Head of caudate nucleus (tissue), 42 donors: ENCODE results near the gene MGMT.

ENCODE experiments used
- DNase-seq, 42 donors: peaks; one replicate each; pipeline versions ENCODE4 v3.0.0 to v3.0.0-alpha.2; 2020 to 2021; ENCODE audit warnings: mixed read lengths in 7 of 42
- intact Hi-C: fragments of 100-400 bp; cut with DNase I; formaldehyde crosslinking; loops from one replicate; pipeline ENCODE4 v1.15.0; 2022

The MGMT gene

DNA sequence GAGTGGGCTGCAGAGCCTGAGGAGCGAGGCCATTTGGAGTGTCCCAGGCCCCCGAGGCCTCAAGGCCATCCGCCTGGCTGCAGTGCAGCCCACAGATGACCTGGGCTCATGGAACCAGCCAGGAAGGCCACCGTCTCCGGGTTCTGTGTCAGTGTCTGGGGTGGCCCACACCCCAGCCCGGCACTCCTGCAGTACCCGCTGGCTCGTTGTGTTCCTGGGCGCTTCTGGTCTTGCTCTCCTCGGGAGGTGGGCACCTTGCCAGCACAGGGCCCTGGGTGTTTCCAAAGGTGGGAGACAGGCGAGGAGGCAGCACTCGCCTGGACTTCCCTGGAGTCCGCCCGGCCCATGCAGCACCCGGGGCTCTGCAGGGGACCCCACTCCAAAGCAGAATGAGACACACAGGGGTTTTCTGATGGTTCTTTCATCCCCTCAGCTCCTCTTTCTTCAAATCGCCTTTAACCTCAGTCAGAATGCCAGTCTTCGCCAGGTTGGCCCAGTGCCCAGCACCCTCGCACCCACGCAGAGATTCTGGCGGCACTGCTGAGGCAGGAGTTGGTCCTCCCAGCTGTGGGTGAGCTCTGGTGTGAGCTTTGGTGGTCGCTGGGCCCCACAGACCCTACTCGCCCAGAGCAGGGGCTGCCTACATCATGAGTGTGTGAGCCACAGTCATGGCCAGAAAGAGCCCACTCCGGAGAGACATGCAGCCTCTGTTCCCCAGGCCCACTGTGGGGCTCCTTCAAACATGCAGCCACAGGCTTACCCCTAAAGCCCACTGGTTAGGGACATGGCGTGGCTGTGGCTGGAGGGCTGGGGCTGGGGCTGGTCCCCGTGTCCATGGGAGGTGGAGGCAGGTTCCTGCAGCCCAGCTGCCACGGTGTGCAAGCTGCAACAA is 341.3 kb downstream of the MGMT start:
- peak in 2 of 42 donors; percentile 17 to 25 for DNase-seq
- intact Hi-C loops, result no loop called here

- intact Hi-C loops, result no loop called here
- peak in 2 of 42 donors; percentile 6 to 22 for DNase-seq
Observed at GRCh38 chr10:129809431-129809830, 342.4 kb downstream of the MGMT start.

DNA sequence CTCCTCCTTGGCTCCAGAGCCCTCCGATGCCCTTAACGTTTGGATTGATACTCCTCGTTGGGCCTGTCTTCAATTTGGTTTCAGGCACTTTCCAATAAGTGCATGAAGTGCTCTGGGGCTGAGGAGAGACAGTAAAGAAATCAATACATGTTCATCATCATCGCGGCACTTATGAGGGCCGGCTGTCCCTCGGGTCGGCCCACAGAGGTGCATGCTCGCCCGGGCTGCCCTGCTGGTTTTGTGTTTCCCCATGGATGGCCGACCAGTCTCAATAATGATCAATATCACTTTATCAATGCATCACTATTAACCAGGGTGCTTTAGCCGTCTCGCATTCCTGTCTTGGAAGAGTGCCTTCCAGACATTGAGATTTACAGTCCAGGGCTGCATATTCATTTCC is 342.8 kb downstream of the MGMT start:
- intact Hi-C loops, result no loop called here
- peak in 2 of 42 donors; percentile 3 to 18 for DNase-seq

GRCh38 chr10:129811208-129811607 is 344.2 kb downstream of the MGMT start:
- DNase-seq, result peak in 1 of 42 donors; percentile 29
- intact Hi-C loops, result no loop called here

DNA sequence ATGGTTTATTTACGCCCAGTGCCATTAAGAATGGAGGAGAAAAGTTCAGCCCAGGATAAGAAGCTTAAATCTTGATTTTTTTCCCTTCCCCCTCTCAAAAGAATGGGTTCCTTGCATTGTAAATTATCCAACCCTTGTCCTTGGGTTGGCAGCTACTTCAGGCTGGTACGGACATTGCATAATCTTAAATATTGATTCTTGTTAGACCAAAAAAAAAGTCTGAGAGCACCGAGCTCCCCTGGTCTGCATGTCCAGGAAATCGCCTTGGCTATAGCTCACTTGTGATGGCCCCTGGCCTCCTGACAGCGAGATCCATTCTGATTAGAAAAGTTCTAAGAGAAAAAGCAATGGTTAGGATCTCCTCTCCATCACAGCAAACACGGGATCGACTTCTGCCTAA is 345.4 kb downstream of the MGMT start:
- intact Hi-C loops, result no loop called here
- DNase-seq, result peak in 1 of 42 donors; percentile 14

DNA sequence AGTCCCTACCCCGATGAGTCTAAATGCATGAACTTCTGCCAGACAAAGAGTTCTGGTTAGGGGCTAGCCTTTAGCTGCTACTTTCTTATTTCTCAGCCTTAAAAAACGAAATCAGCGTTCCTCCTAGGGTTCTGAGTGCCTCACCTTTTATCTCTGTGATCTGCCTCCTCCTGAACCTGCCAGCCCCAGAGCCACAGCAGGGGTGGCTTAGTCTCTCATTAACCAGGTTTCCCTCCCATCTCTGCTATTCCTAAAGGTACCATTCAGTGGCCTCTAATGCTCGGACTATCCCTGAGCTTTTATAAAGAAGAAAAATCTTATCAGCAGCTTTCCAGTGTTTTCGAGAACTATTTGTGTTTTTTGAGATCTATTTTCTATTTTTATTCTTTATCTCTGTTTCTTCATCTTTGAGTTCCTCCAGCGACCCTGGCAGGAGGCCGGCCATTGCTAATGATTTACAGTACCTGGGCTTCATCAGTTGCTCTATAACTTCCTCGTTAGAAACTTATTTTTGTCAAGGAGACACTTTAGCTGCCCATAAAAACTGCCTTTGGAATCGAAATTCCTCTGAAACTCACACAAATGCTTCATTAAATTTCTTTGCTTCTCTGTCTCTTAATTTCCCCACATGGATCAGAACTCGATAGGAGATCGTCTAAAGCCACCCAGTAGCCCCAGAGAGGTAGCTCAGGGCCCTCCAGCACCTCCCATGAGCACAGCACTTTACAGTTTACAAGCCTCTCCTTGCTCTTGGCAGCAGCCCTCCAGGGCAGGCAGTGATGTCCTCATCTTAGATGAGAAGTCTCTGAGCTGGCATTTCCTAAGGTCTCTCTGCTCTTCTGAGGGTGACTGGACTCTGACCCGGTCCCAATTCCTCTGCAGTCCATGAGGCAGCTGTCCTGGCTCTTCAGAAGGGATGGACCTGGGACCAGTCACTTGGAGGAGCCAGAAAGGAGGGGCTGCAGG is 347.9 kb downstream of the MGMT start:
- intact Hi-C loops, result no loop called here
- DNase-seq, result peak in 2 of 42 donors; percentile 7 to 8

- intact Hi-C loops, result no loop called here
- peak in 1 of 42 donors; percentile 20 for DNase-seq
Observed at GRCh38 chr10:129815898-129816655, 349.0 kb downstream of the MGMT start.

- intact Hi-C loops, result no loop called here
- peak in 1 of 42 donors; percentile 17 for DNase-seq
Observed at GRCh38 chr10:129816656-129817045, 349.6 kb downstream of the MGMT start.
